H1 (cell line): ENCODE measurements around the gene CLEC16A.

Source experiments
- EZH2 ChIP-seq: fragments of 200-600 bp; sonication (generic); IDR thresholded peaks from 2 replicates; pipeline ENCODE4 v1.7.1; 2012; ENCODE audit warnings: low read depth, mild to moderate bottlenecking, moderate library complexity, low read length, inconsistent platforms; ENCODE audit not compliant: severe bottlenecking
- HDAC2 ChIP-seq, 2 experiments: fragments of 300-600 bp in 1 of 2; sonication (generic) in 1 of 2; IDR thresholded peaks; 2 replicates each; pipeline ENCODE4 v1.6.1; 2011 to 2012; ENCODE audit warnings: low read depth in 2 of 2, low read length in 2 of 2, mild to moderate bottlenecking in 2 of 2, moderate library complexity in 2 of 2, borderline replicate concordance in 1 of 2, inconsistent platforms in 1 of 2
- JUN ChIP-seq: IDR thresholded peaks from 2 replicates; pipeline ENCODE4 v1.6.1; 2011; ENCODE audit warnings: low read depth, mild to moderate bottlenecking, improper control_type of control experiment, low read length
- NANOG ChIP-seq: IDR thresholded peaks from 2 replicates; pipeline ENCODE4 v1.6.1; 2011; ENCODE audit warnings: low read length, low read depth, mild to moderate bottlenecking, inconsistent platforms; ENCODE audit not compliant: insufficient read depth, poor library complexity, severe bottlenecking
- NRF1 ChIP-seq: IDR thresholded peaks from 2 replicates; pipeline ENCODE4 v1.6.1; 2011; ENCODE audit warnings: mild to moderate bottlenecking, low read depth, low read length, improper control_type of control experiment
- POLR2A ChIP-seq, 2 experiments: IDR thresholded peaks; 1 replicate in 1 of 2; 2 replicates in 1 of 2; pipeline ENCODE4 v1.6.1; 2011; ENCODE audit warnings: low read depth in 2 of 2, low read length in 2 of 2, mild to moderate bottlenecking in 2 of 2; ENCODE audit errors: control extremely low read depth in 1 of 2
- POLR2AphosphoS5 ChIP-seq: IDR thresholded peaks from 2 replicates; pipeline ENCODE4 v1.6.1; 2011; ENCODE audit warnings: low read depth, low read length
- RFX5 ChIP-seq: IDR thresholded peaks from 2 replicates; pipeline ENCODE4 v1.6.1; 2011; ENCODE audit warnings: low read depth, low read length, improper control_type of control experiment, borderline replicate concordance
- SIN3A ChIP-seq, 2 experiments: IDR thresholded peaks in 1 of 2; conservative IDR thresholded peaks in 1 of 2; 2 replicates each; pipeline ENCODE4 v1.6.1; 2011 to 2012; ENCODE audit warnings: low read length in 2 of 2, improper control_type of control experiment in 1 of 2, low read depth in 1 of 2, mild to moderate bottlenecking in 1 of 2
- SIRT6 ChIP-seq: IDR thresholded peaks from one replicate; pipeline ENCODE4 v1.7.1; 2012; ENCODE audit warnings: low read length, inconsistent platforms
- TAF1 ChIP-seq: IDR thresholded peaks from 2 replicates; pipeline ENCODE4 v1.6.1; 2011; ENCODE audit warnings: mild to moderate bottlenecking, low read depth, low read length
- TBP ChIP-seq: IDR thresholded peaks from 2 replicates; pipeline ENCODE4 v1.6.1; 2011; ENCODE audit warnings: low read depth, low read length, improper control_type of control experiment
- TF ChIP-seq, protein P1 (sequence below), 3 experiments: IDR thresholded peaks; 1 replicate in 2 of 3; 2 replicates in 1 of 3; pipeline versions ENCODE4 v1.5.1 to v1.6.1; 2011; ENCODE audit warnings: low read length in 3 of 3, mild to moderate bottlenecking in 3 of 3, inconsistent platforms in 2 of 3, low read depth in 1 of 3, moderate library complexity in 1 of 3; ENCODE audit not compliant: insufficient read depth in 1 of 3; ENCODE audit errors: control extremely low read depth in 1 of 3

DNA sequence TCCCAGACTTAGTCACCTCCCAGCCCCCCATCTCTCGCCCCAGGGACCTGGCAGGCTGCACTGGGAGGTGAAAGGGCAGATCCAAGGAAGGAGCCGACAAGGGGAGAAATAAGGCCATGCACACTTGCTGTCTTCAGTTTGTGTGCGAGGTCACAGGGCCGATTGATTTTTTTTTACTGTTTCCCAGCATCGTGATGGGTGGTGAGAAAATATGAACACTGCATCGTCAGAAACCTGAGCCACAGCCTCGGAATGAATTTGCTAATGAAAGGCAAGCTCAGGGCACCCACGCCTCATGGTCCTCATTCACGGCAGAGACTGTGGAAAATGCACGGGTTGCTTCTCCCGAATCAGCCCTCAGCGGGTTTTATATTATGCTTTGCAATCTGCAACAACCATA lies 213.7 kb downstream of the CLEC16A start:
- TF ChIP-seq SIRT6, result no peak
- TF ChIP-seq JUN, result no peak
- TF ChIP-seq, protein P1, sequence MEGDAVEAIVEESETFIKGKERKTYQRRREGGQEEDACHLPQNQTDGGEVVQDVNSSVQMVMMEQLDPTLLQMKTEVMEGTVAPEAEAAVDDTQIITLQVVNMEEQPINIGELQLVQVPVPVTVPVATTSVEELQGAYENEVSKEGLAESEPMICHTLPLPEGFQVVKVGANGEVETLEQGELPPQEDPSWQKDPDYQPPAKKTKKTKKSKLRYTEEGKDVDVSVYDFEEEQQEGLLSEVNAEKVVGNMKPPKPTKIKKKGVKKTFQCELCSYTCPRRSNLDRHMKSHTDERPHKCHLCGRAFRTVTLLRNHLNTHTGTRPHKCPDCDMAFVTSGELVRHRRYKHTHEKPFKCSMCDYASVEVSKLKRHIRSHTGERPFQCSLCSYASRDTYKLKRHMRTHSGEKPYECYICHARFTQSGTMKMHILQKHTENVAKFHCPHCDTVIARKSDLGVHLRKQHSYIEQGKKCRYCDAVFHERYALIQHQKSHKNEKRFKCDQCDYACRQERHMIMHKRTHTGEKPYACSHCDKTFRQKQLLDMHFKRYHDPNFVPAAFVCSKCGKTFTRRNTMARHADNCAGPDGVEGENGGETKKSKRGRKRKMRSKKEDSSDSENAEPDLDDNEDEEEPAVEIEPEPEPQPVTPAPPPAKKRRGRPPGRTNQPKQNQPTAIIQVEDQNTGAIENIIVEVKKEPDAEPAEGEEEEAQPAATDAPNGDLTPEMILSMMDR (IDR thresholded peaks at IDR 0.05; ENCODE audit: control extremely low read depth in 1 of 3, insufficient read depth in 1 of 3, low read depth in 1 of 3, low read length in 3 of 3), result no peak
- TF ChIP-seq NANOG, result no peak
- TF ChIP-seq POLR2AphosphoS5, result no peak
- TF ChIP-seq RFX5, result no peak
- TF ChIP-seq NRF1, result no peak
- no peak for TF ChIP-seq EZH2
- TF ChIP-seq SIN3A (conservative IDR thresholded peaks at IDR 0.05 in 1 of 2, IDR thresholded peaks at IDR 0.05 in 1 of 2; ENCODE audit: low read depth in 1 of 2, low read length in 2 of 2), result no peak
- no peak for TF ChIP-seq POLR2A (IDR thresholded peaks at IDR 0.05; ENCODE audit: control extremely low read depth in 1 of 2, low read depth in 2 of 2, low read length in 2 of 2)
- no peak for TF ChIP-seq TBP
- no peak for TF ChIP-seq HDAC2 (IDR thresholded peaks at IDR 0.05; ENCODE audit: borderline replicate concordance in 1 of 2, low read depth in 2 of 2, low read length in 2 of 2)
- no peak for TF ChIP-seq TAF1
